Natural killer cell (primary cell): Measurements from ENCODE around the gene CAV3. TPM values are rescaled to one million over a fixed set of nuclear protein-coding genes. Genes with fewer than 3 reads are reported as not detected.

Experiments
- ATAC-seq, 3 donors: fragments of 150-1000 bp in 2 of 3; fragments of 200-7000 bp in 1 of 3; cut with Tn5 transposase; 1 replicate in 1 of 3; 2 replicates in 2 of 3; pipeline ENCODE4 v1.10.0; 2021; ENCODE audit warnings: mild to moderate bottlenecking in 2 of 3, moderate library complexity in 2 of 3
- DNase-seq, 2 donors: peaks; one replicate each; pipeline versions ENCODE4 v3.0.0 to v3.0.0-alpha.2; 2013 to 2021; ENCODE audit warnings: mixed read lengths in 1 of 2
- H3K27ac ChIP-seq: one replicate; pipeline ENCODE4 v1.5.1; 2013; ENCODE audit warnings: mild to moderate bottlenecking, low read length
- H3K27me3 ChIP-seq: one replicate; pipeline ENCODE4 v1.6.1; 2013; ENCODE audit warnings: low read length; ENCODE audit not compliant: control insufficient read depth, insufficient read depth
- H3K36me3 ChIP-seq: one replicate; pipeline ENCODE4 v1.6.1; 2013; ENCODE audit warnings: low read length; ENCODE audit not compliant: control insufficient read depth, insufficient read depth
- H3K4me1 ChIP-seq: one replicate; pipeline ENCODE4 v1.6.1; 2013; ENCODE audit warnings: low read length; ENCODE audit not compliant: control insufficient read depth, insufficient read depth
- H3K4me3 ChIP-seq: one replicate; pipeline ENCODE4 v1.5.1; 2013; ENCODE audit warnings: low read length
- H3K9me3 ChIP-seq: one replicate; pipeline ENCODE4 v1.6.1; 2013; ENCODE audit warnings: low read length; ENCODE audit not compliant: control insufficient read depth, insufficient read depth
- H3K27ac Mint-ChIP-seq, 2 donors: one replicate each; pipeline ENCODE4 v1.8.0; 2022; ENCODE audit warnings: mild to moderate bottlenecking in 2 of 2, mixed read lengths in 2 of 2, moderate library complexity in 1 of 2
- H3K27me3 Mint-ChIP-seq, 2 donors: one replicate each; pipeline ENCODE4 v1.8.0; 2022; ENCODE audit warnings: low read depth in 2 of 2, mixed read lengths in 2 of 2
- H3K36me3 Mint-ChIP-seq: one replicate; pipeline ENCODE4 v1.8.0; 2022; ENCODE audit warnings: mixed read lengths
- H3K4me1 Mint-ChIP-seq, 2 donors: one replicate each; pipeline ENCODE4 v1.8.0; 2022; ENCODE audit warnings: mixed read lengths in 2 of 2
- H3K4me3 Mint-ChIP-seq: one replicate; pipeline ENCODE4 v1.8.0; 2022; ENCODE audit warnings: mild to moderate bottlenecking, moderate library complexity, mixed read lengths
- H3K9me3 Mint-ChIP-seq, 2 donors: one replicate each; pipeline ENCODE4 v1.8.0; 2022; ENCODE audit warnings: mixed read lengths in 2 of 2
- CTCF ChIP-seq: fragments of 200-600 bp; IDR thresholded peaks from one replicate; pipeline ENCODE4 v1.8.0; 2022; ENCODE audit warnings: antibody characterized with exemption
- WGBS: methylation state at CpG from one replicate; pipeline ENCODE4 v1.1.7; 2013; ENCODE audit warnings: missing lambda C conversion rate; ENCODE audit not compliant: insufficient coverage; 5-methylcytosine and 5-hydroxymethylcytosine counted together
- intact Hi-C: fragments of 100-400 bp; cut with micrococcal nuclease; formaldehyde crosslinking; loops from one replicate; pipeline ENCODE4 v1.14.2; 2022
- total RNA-seq, 4 donors: library from RNA; stranded (reverse); fragments of 120-200 nt in 1 of 4; gene quantifications; one replicate each; pipeline versions ENCODE4 v1.2.3 to v1.2.4, GENCODE V29; 2013 to 2022

CAV3 gene
- total RNA-seq, 3 donors from 2014 or later (not counting 1 experiment from before 2014, with no cell fraction given) = not detected

GRCh38 chr3:8773941-8774542 is 40.4 kb downstream of the CAV3 start:
- Mint-ChIP-seq H3K4me1 (peaks cover 8% of the 10 kb centered on the region in 2 donors), H3K9me3 (no peaks in the 10 kb centered on the region), H3K36me3 (no peaks in the 10 kb centered on the region), H3K27me3 (peaks cover 13 to 37% of the 10 kb centered on the region in 2 donors), H3K27ac (no peak overlapping the region), H3K4me3 (no peak overlapping the region)
- DNase-seq (no peak), ATAC-seq (no peak)
- no peak for TF ChIP-seq CTCF
- intact Hi-C loops = no loop called here
- Histone ChIP-seq H3K4me3 (no peak overlapping the region), H3K27ac (no peak overlapping the region), H3K4me1 (peaks cover 5% of the 10 kb centered on the region), H3K36me3 (no peaks in the 10 kb centered on the region), H3K27me3 (peaks cover 5% of the 10 kb centered on the region), H3K9me3 (no peaks in the 10 kb centered on the region)
- WGBS = 86% methylated on average over 5 of the region's 5 CpGs

- Histone ChIP-seq H3K27ac (no peak overlapping the region), H3K4me1 (no peaks in the 10 kb centered on the region), H3K36me3 (no peaks in the 10 kb centered on the region), H3K27me3 (no peaks in the 10 kb centered on the region), H3K4me3 (no peak overlapping the region), H3K9me3 (no peaks in the 10 kb centered on the region)
- no peak overlapping the region for H3K4me3 Mint-ChIP-seq
- no peaks in the 10 kb centered on the region for H3K36me3 Mint-ChIP-seq
- H3K27ac Mint-ChIP-seq = no peak overlapping the region
- WGBS = 90% methylated on average over 5 of the region's 5 CpGs
- H3K27me3 Mint-ChIP-seq = peaks cover 6 to 26% of the 10 kb centered on the region in 2 donors
- intact Hi-C loops = no loop called here
- ATAC-seq (no peak), DNase-seq (no peak)
- no peak for TF ChIP-seq CTCF
- no peaks in the 10 kb centered on the region for H3K9me3 Mint-ChIP-seq
- H3K4me1 Mint-ChIP-seq = no peaks in the 10 kb centered on the region
These were observed 41.6 kb downstream of the CAV3 start for GRCh38 chr3:8775181-8775580.

DNA sequence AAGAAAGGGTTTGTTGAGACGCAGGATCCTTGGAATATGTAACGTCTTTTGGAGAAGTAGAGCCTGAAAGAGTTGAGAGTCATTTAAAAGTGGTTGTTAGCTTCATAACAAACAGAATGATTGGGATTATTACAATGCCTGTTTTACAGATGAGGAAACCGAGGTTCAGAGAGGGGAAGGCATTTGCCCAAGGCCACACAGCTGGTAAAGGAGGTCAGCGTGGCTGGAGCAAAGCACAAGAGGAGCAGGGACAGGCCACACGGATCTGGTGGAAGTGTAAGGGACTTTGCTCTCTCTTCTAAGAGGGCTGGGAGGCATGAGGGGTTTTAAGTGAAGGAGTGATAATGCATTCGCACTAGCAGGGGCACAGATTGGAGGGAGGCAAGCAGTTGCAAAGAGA is 42.0 kb downstream of the CAV3 start:
- 84% methylated on average over 6 of the region's 6 CpGs for WGBS
- TF ChIP-seq CTCF = no peak
- H3K27me3 Mint-ChIP-seq = peaks cover 6 to 23% of the 10 kb centered on the region in 2 donors
- no peak overlapping the region for H3K4me3 Mint-ChIP-seq
- H3K36me3 Mint-ChIP-seq = no peaks in the 10 kb centered on the region
- Histone ChIP-seq H3K4me1 (no peaks in the 10 kb centered on the region), H3K4me3 (no peak overlapping the region), H3K9me3 (no peaks in the 10 kb centered on the region), H3K27ac (no peak overlapping the region), H3K27me3 (no peaks in the 10 kb centered on the region), H3K36me3 (no peaks in the 10 kb centered on the region)
- intact Hi-C loops = no loop called here
- no peak overlapping the region for H3K27ac Mint-ChIP-seq
- H3K9me3 Mint-ChIP-seq = no peaks in the 10 kb centered on the region
- ATAC-seq (no peak), DNase-seq (no peak)
- no peaks in the 10 kb centered on the region for H3K4me1 Mint-ChIP-seq

GRCh38 chr3:8776406-8776805 is 42.8 kb downstream of the CAV3 start:
- Histone ChIP-seq H3K36me3 (no peaks in the 10 kb centered on the region), H3K27me3 (no peaks in the 10 kb centered on the region), H3K9me3 (no peaks in the 10 kb centered on the region), H3K4me1 (no peaks in the 10 kb centered on the region), H3K4me3 (no peak overlapping the region), H3K27ac (no peak overlapping the region)
- Mint-ChIP-seq H3K36me3 (no peaks in the 10 kb centered on the region), H3K4me1 (no peaks in the 10 kb centered on the region), H3K4me3 (no peak overlapping the region), H3K9me3 (no peaks in the 10 kb centered on the region), H3K27me3 (peaks cover 6 to 15% of the 10 kb centered on the region in 2 donors), H3K27ac (no peak overlapping the region)
- no peak for TF ChIP-seq CTCF
- no peak for ATAC-seq
- intact Hi-C loops = no loop called here
- 82% methylated on average over 4 of the region's 4 CpGs for WGBS
- DNase-seq = no peak
